ENCODE results near the gene NUP210.

NUP210 gene

DNA sequence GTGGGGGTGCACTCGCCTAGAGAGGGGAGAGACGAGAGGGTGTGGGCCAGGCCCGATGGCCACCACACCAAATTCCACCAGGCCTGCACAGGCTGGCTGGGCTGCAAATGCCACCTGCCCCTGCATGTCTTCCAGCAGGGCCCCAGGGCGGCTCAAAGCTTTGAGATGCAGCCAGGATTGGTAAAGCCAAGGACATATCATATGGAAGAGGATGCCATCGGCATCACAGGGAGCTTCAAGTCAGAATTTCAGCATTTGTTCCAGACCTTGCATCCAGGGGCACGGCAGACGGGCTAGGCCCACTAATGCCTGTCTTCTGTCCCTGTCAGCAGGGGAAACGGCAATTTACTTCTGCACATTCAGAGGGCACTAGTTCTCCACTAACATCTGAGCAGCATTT lies 97.8 kb downstream of the NUP210 start:
- no peak overlapping the region for H3K4me3 Mint-ChIP-seq
- TF ChIP-seq, protein P1, sequence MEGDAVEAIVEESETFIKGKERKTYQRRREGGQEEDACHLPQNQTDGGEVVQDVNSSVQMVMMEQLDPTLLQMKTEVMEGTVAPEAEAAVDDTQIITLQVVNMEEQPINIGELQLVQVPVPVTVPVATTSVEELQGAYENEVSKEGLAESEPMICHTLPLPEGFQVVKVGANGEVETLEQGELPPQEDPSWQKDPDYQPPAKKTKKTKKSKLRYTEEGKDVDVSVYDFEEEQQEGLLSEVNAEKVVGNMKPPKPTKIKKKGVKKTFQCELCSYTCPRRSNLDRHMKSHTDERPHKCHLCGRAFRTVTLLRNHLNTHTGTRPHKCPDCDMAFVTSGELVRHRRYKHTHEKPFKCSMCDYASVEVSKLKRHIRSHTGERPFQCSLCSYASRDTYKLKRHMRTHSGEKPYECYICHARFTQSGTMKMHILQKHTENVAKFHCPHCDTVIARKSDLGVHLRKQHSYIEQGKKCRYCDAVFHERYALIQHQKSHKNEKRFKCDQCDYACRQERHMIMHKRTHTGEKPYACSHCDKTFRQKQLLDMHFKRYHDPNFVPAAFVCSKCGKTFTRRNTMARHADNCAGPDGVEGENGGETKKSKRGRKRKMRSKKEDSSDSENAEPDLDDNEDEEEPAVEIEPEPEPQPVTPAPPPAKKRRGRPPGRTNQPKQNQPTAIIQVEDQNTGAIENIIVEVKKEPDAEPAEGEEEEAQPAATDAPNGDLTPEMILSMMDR (IDR thresholded peaks at IDR 0.05; ENCODE audit: unreplicated experiment in 3 of 3) = no peak
- peaks cover 6% of the 10 kb centered on the region for H3K27me3 Mint-ChIP-seq (ENCODE audit: low read depth)
- H3K4me1 Mint-ChIP-seq = peaks cover 6% of the 10 kb centered on the region
- no peaks in the 10 kb centered on the region for H3K36me3 Mint-ChIP-seq (ENCODE audit: low read depth)
- H3K9me3 Mint-ChIP-seq = no peaks in the 10 kb centered on the region
- H3K27ac Mint-ChIP-seq = no peak overlapping the region

DNA sequence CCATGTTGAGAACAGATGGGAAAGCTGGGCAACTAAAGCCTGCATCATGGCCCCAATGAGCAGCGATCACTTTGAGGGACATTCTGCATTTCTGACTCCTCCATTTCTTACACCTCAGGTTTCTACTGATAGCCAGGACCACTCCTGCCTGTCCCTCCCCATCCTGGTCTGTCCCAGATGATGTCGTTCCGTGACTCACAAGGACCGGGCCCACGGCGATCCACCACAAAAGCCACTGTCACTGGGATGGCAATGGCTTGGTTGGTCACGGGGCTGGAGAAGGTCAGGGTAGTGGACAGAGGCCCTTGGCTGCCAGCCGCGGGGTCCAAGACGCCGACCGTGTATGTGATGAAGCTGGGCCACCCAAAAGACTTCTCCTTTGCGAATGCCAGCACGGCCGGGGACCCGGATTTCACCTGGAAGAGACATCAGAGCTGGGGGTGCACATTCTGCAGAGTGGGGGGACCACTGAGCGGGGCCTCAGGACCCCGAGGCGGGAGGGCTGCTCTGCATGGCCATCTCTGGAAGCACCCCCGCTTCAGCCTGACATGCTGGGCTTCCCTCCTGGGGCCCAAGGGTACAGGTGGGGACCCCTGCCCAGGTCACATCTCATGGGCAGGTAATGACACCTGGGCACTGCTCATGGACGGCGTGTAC lies 100.4 kb downstream of the NUP210 start:
- TF ChIP-seq, protein P1 (IDR thresholded peaks at IDR 0.05; ENCODE audit: unreplicated experiment in 3 of 3) = no peak
- Mint-ChIP-seq H3K27me3 (ENCODE audit: low read depth) (peaks cover 3% of the 10 kb centered on the region), H3K4me1 (peaks cover 6% of the 10 kb centered on the region), H3K36me3 (ENCODE audit: low read depth) (no peaks in the 10 kb centered on the region), H3K27ac (no peak overlapping the region), H3K4me3 (no peak overlapping the region), H3K9me3 (no peaks in the 10 kb centered on the region)

DNA sequence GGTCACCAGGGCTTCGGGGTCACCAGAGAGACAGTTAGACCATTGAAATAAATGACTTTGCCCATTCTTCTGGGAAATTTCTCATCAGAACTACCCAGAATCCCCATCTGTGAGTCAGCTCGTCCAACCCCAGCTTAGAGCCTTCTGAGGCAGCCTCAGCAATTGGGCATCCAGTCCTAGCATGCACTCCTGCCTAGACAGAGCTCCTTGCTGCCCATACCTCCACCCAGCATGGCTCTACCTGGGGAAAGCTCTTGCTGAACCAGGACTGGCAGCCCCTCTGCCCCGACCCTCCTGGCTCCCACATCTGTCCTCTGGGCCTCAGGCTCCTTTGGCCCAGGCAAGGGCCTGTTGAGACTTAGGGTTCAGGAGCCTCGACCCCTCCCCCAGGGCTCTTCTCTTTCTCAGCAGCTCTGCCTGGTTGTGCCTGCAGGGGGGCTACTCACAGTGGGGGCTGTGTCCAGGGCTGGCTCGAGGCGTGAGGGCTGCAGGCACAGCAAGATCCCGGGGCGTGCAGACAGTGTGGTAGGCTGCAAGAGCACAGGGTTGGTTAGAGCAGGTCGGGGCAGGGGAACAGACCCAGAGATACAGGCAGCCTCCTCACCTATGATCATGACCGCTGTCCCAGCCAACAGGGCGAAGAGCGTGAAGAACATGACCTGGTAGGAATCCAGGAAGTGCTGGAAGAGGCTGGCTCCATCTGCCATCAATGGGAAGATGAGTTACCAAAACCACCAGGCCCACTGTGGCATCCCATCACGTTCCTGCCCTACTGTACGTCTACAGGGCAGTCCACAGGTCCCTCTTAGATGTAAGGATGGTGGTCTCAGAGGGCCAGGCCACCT lies 101.3 kb downstream of the NUP210 start:
- TF ChIP-seq, protein P1 (IDR thresholded peaks at IDR 0.05; ENCODE audit: unreplicated experiment in 3 of 3) = no peak
- Mint-ChIP-seq H3K27me3 (ENCODE audit: low read depth) (peaks cover 3% of the 10 kb centered on the region), H3K9me3 (no peaks in the 10 kb centered on the region), H3K36me3 (ENCODE audit: low read depth) (no peaks in the 10 kb centered on the region), H3K27ac (no peak overlapping the region), H3K4me1 (peaks cover 6% of the 10 kb centered on the region), H3K4me3 (no peak overlapping the region)

DNA sequence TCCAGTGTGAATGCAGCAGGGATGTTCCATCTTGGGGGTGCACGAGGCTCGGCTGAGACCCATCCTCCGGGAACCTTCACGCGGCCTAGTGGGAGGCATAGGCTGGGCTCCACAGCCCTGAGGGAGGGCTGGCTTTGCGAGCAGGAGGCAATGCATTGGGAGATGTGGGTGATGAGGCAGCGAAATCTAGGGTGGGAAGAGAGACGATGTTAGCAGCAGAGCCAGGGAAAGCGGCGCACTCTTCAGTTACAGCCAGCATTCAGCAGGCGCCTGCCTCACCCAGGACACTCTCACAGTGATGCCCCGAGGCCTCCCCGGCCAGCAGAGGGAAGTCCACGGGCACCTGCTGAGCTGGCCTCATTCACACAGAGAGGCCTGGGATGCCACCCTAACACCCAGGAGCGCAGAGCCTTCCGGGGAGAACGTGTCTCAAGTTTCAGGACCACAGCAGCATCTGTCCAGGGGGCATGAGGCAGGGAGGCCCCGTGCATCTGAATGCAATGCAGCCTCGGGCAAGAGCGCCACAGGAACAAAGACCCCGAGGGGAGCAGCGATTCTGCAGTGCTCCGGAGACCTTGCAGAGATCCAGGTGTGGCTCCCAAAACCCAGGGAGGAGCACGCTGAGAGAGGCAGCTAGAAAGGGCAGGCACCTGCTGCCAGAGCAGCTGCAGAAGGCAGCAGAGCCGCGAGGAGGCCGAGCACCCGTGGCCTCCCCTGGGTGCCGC lies 102.4 kb downstream of the NUP210 start:
- H3K4me1 Mint-ChIP-seq = peaks cover 5% of the 10 kb centered on the region
- no peak overlapping the region for H3K27ac Mint-ChIP-seq
- TF ChIP-seq, protein P1 (IDR thresholded peaks at IDR 0.05; ENCODE audit: unreplicated experiment in 3 of 3) = no peak
- no peaks in the 10 kb centered on the region for H3K36me3 Mint-ChIP-seq (ENCODE audit: low read depth)
- no peaks in the 10 kb centered on the region for H3K9me3 Mint-ChIP-seq
- H3K4me3 Mint-ChIP-seq = no peak overlapping the region
- H3K27me3 Mint-ChIP-seq (ENCODE audit: low read depth) = peaks cover 3% of the 10 kb centered on the region

DNA sequence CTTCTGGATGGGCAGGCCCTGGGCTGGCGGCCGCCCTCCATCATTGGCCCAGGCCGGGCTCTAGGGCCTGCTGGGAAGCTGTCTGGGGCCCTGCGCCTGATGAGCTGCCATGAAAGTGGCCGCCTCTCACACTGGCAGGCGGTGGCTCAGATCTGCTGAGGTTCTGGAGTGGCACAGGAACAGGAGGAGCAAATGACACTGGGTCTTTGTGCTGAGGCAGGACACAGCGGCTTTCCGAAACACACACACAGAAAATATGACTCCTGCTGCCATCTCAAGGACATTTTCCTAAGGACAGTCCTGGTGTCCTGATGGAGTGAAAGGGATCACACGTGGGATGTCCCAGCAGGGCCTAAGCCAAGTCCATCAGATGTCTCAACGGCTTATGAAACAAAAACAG lies 103.5 kb downstream of the NUP210 start:
- peaks cover 3% of the 10 kb centered on the region for H3K27me3 Mint-ChIP-seq (ENCODE audit: low read depth)
- no peaks in the 10 kb centered on the region for H3K4me1 Mint-ChIP-seq
- H3K9me3 Mint-ChIP-seq = no peaks in the 10 kb centered on the region
- no peak overlapping the region for H3K4me3 Mint-ChIP-seq
- H3K36me3 Mint-ChIP-seq (ENCODE audit: low read depth) = no peaks in the 10 kb centered on the region
- no peak overlapping the region for H3K27ac Mint-ChIP-seq
- TF ChIP-seq, protein P1 (IDR thresholded peaks at IDR 0.05; ENCODE audit: unreplicated experiment in 3 of 3) = no peak
